ENCODE results near the gene ERCC4.

Gene ERCC4

GRCh38 chr16:13948086-13948485 is 28.1 kb downstream of the ERCC4 start (continued):
- TF ChIP-seq, protein P1, sequence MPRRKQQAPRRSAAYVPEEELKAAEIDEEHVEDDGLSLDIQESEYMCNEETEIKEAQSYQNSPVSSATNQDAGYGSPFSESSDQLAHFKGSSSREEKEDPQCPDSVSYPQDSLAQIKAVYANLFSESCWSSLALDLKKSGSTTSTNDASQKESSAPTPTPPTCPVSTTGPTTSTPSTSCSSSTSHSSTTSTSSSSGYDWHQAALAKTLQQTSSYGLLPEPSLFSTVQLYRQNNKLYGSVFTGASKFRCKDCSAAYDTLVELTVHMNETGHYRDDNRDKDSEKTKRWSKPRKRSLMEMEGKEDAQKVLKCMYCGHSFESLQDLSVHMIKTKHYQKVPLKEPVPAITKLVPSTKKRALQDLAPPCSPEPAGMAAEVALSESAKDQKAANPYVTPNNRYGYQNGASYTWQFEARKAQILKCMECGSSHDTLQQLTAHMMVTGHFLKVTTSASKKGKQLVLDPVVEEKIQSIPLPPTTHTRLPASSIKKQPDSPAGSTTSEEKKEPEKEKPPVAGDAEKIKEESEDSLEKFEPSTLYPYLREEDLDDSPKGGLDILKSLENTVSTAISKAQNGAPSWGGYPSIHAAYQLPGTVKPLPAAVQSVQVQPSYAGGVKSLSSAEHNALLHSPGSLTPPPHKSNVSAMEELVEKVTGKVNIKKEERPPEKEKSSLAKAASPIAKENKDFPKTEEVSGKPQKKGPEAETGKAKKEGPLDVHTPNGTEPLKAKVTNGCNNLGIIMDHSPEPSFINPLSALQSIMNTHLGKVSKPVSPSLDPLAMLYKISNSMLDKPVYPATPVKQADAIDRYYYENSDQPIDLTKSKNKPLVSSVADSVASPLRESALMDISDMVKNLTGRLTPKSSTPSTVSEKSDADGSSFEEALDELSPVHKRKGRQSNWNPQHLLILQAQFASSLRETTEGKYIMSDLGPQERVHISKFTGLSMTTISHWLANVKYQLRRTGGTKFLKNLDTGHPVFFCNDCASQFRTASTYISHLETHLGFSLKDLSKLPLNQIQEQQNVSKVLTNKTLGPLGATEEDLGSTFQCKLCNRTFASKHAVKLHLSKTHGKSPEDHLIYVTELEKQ (tag by site-specific recombination; IDR thresholded peaks at IDR 0.05; ENCODE audit: borderline replicate concordance), result no peak
- TF ChIP-seq PRDM1 (tag by site-specific recombination; IDR thresholded peaks at IDR 0.05), result no peak

DNA sequence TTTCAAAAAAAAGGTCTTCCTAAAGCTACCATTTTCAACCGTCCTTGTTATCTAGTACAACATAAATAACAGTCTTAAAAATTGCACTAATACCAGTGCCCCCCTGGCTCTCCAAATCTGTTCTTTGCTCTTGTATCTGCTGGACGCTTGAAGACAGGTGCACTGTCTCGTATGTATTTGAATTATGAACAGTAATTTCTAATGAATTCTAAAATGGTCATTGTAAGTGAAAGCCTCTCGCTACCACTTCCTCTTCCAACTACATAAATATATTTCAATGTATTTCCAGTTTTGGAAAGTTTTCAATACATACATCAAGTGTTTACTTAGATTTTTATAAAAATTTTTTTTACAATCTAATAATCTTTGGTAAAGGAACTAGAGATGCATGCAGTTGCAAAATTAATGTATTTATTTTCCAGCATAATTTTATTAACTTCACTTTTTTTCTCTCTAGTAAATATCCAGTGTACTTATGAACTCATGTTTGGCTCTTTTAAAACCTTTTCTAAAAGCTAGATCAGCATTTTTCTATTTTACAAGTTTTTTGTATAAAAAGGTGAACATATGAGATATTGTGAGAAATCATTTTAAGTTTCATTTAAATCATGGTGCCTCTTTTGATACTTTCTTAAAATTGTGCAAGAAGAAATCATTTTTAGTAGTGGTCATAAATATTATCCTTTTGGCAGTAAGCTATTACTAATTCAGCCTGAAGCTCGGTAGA is 31.0 kb downstream of the ERCC4 start:
- H3K36me3 ChIP-seq (ENCODE audit: control insufficient read depth in 2 of 2, insufficient read depth in 1 of 2, low read length in 2 of 2), result peaks cover 2 to 34% of the 10 kb centered on the region in 2 experiments
- ChIA-PET POLR2A (interaction anchor here (0.6 kb wide), 1 partner anchor 479 kb away, joined by 3 read pairs; no protein-coding TSS in a partner anchor), CTCF (interaction anchor here (0.6 kb wide), 2 partner anchors 136 to 434 kb away, joined by 3 to 4 read pairs; no protein-coding TSS in a partner anchor)
- TF ChIP-seq PRDM6 (tag by site-specific recombination; IDR thresholded peaks at IDR 0.05) (no peak), ZNF292 (tag by site-specific recombination; IDR thresholded peaks at IDR 0.05; ENCODE audit: borderline replicate concordance, low read depth) (no peak), SETDB1 (IDR thresholded peaks at IDR 0.05; ENCODE audit: insufficient read length, low read length) (no peak), ZNF132 (tag by site-specific recombination; IDR thresholded peaks at IDR 0.05; ENCODE audit: borderline replicate concordance) (no peak), GLI4 (tag by site-specific recombination; IDR thresholded peaks at IDR 0.05) (no peak), REPIN1 (tag by site-specific recombination; IDR thresholded peaks at IDR 0.05; ENCODE audit: low read depth) (no peak), ZNF2 (tag by site-specific recombination; IDR thresholded peaks at IDR 0.05) (no peak), PRDM10 (tag by site-specific recombination; IDR thresholded peaks at IDR 0.05) (no peak), ZNF830 (tag by site-specific recombination; IDR thresholded peaks at IDR 0.05; ENCODE audit: low read depth) (no peak), ZNF639 (tag by site-specific recombination; IDR thresholded peaks at IDR 0.05) (no peak), ZNF621 (tag by site-specific recombination; IDR thresholded peaks at IDR 0.05) (no peak)
- TF ChIP-seq, protein P2, sequence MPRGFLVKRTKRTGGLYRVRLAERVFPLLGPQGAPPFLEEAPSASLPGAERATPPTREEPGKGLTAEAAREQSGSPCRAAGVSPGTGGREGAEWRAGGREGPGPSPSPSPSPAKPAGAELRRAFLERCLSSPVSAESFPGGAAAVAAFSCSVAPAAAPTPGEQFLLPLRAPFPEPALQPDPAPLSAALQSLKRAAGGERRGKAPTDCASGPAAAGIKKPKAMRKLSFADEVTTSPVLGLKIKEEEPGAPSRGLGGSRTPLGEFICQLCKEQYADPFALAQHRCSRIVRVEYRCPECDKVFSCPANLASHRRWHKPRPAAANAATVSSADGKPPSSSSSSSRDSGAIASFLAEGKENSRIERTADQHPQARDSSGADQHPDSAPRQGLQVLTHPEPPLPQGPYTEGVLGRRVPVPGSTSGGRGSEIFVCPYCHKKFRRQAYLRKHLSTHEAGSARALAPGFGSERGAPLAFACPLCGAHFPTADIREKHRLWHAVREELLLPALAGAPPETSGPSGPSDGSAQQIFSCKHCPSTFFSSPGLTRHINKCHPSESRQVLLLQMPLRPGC (tag by site-specific recombination; IDR thresholded peaks at IDR 0.05), result no peak
- TF ChIP-seq, protein P3, sequence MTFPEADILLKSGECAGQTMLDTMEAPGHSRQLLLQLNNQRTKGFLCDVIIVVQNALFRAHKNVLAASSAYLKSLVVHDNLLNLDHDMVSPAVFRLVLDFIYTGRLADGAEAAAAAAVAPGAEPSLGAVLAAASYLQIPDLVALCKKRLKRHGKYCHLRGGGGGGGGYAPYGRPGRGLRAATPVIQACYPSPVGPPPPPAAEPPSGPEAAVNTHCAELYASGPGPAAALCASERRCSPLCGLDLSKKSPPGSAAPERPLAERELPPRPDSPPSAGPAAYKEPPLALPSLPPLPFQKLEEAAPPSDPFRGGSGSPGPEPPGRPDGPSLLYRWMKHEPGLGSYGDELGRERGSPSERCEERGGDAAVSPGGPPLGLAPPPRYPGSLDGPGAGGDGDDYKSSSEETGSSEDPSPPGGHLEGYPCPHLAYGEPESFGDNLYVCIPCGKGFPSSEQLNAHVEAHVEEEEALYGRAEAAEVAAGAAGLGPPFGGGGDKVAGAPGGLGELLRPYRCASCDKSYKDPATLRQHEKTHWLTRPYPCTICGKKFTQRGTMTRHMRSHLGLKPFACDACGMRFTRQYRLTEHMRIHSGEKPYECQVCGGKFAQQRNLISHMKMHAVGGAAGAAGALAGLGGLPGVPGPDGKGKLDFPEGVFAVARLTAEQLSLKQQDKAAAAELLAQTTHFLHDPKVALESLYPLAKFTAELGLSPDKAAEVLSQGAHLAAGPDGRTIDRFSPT (tag by site-specific recombination; IDR thresholded peaks at IDR 0.05), result no peak
- 0 out of 2 replicates have a peak, but pooled peaks cover 2% of the 10 kb centered on the region for H3K4me1 ChIP-seq (ENCODE audit: control insufficient read depth, insufficient read depth, low read length)
- H3K4me3 ChIP-seq (ENCODE audit: low read depth, low read length), result no peak overlapping the region
- no peaks in the 10 kb centered on the region for H3K9me3 ChIP-seq (ENCODE audit: control insufficient read depth, insufficient read depth, low read depth, low read length)
- H3K27ac ChIP-seq (ENCODE audit: extremely low read depth, low read depth, low read length), result no peak overlapping the region
